CD4-positive, alpha-beta T cell treated with Interferon alpha-2 for 1 hour (primary cell): ENCODE results near the gene SRSF10.

Source experiments
- DNase-seq, 2 donors: peaks; one replicate each; pipeline ENCODE4 v3.0.0-alpha.2; 2020 to 2022

SRSF10 gene

DNA sequence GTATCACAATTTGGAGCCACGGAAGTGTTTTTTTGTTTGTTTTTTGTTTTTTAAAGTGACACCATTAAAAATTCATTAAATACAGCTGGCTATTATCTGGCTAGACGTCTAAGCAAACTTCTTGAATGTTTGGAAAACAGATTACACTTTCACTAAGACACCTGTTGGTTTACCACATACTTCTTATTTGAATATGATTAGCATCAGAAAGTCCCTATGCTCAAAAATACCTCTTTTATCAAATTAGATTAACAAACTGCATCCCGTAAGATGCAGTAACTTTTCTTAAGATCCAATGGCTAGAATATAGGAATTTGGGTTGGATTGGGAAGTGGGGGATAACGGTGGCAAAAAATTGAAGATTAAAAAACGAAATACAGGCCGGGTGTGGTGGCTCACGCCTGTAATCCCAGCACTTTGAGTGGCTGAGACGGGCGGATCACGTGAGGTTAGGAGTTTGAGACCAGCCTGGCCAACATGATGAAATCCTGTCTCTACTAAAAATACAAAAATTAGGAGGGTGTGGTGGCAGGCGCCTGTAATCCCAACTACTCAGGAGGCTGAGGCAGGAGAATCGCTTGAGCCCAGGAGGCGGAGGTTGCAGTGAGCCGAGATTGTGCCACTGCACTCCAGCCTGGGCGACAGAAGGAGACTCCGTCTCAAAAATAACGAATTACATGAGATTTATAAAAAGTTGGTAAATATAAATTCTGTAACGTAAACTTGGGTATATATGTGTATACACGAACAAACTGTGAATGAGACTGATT, 21.9 kb downstream of the SRSF10 start:
- DNase-seq, result peak; percentile 18 to 33

- no peak for DNase-seq
Observed at GRCh38 chr1:23957096-23957495, 23.0 kb downstream of the SRSF10 start.

DNA sequence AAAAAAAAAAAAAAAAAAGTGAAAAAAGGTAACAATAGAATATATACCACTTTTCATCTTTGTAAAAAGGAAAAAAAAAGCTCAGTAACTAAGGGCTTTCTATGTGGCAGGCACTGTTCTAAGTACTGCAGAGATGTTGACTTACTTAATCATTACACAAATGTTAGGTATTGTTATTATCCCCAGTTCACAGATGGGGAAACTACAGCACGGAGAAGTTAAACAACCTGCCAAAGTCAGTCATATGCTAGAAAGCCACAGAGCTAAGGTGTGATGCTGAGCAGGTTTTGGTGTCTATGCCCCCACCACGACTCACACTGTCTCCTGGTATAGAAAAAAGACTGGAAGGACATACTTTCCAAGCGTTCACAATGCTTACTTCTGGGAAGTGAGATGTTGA, 27.1 kb downstream of the SRSF10 start:
- no peak for DNase-seq

GRCh38 chr1:23947366-23947765, 32.8 kb downstream of the SRSF10 start:
- no peak for DNase-seq

- DNase-seq, result no peak
Observed at GRCh38 chr1:23936481-23937176, 43.5 kb downstream of the SRSF10 start.

- DNase-seq, result no peak
Observed at GRCh38 chr1:23931491-23931880, 48.6 kb downstream of the SRSF10 start.

DNA sequence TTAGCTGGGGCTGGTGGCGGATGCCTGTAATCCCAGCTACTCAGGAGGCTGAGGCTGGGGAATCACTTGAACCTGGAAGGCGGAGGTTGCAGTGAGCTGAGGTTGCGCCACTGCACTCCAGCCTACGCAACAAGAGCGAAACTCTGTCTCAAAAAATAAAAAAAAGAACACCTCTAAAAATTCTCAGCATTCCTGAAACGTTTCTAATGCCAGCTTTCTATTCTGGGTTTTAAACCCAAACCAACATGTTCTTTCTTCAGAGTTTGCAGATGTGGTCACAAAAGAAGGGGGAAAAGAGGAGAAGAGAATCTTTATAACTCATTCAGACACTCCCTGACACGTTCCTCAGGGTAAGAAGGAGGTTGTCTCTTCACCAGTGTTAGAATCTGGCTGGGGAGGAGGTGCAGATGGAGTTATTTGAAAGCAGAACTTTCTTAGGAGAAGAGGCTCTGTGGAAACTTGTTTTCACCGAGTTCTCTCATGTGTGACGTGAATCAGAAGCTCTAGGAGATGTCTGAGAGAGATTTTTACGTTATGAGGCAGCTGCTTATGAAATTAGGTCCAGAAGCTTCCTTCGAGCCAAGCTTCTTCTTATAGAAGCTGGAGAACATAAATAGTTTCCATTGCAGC, 49.2 kb downstream of the SRSF10 start:
- DNase-seq, result no peak

DNA sequence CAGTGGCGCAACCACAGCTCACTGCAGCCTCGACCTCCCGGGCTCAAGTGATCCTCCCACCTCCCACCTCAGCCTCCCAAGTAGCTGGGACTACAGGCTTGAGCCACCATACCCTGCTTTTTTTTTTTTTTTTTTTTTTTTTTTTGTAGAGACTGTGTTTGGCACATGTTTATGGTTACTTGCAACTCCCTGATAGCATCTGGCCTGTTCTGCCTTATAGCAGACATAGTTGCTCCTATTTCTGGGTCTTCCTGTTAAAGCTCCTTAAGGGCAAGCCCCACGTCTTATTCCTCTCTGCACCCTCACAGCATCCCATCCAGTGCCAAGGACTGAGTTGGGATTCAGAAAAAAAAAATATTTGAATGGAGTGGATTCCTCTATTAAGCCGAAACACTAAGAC, 49.9 kb downstream of the SRSF10 start:
- no peak for DNase-seq

GRCh38 chr1:23928789-23929188, 51.3 kb downstream of the SRSF10 start:
- no peak for DNase-seq

DNA sequence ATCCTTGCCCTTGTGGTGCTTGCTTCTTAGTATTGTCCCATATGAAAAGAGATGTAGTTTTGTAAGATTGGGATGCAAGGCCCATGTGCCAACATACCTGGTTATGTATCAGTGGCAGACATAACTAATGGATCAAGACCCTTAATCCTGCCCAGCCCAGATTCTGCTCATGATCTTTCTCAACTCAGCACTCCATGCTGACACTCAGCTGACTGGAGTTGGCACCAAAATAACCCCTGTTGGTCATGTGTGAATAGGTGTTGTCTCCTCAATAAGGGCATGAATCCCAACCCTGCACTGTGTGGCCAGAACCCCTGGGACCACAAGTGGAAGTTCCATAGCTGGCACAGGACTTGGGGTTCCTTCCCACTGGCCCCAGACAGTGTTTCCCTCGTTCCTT, 53.0 kb downstream of the SRSF10 start:
- DNase-seq, result no peak

DNA sequence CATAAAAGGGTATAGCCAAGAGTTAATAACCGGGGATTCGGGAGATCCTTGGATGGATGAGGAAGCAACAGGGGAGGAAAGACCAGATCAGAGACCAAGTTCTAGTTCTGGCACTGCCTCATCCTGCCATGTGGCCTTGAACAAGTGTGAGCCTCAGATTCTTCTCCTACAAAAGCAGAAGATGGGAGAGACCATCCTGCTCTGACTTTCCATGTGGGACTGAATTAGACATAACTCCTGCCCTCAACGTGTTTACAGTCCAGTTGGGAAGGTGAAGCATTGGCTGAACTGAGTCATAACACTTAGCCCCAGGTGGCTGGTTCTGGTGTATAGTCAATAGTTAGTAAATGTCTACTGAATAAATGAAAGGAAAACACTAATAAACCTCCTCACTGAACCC, 54.8 kb downstream of the SRSF10 start:
- no peak for DNase-seq

GRCh38 chr1:23924601-23925000, 55.5 kb downstream of the SRSF10 start:
- DNase-seq, result no peak

DNA sequence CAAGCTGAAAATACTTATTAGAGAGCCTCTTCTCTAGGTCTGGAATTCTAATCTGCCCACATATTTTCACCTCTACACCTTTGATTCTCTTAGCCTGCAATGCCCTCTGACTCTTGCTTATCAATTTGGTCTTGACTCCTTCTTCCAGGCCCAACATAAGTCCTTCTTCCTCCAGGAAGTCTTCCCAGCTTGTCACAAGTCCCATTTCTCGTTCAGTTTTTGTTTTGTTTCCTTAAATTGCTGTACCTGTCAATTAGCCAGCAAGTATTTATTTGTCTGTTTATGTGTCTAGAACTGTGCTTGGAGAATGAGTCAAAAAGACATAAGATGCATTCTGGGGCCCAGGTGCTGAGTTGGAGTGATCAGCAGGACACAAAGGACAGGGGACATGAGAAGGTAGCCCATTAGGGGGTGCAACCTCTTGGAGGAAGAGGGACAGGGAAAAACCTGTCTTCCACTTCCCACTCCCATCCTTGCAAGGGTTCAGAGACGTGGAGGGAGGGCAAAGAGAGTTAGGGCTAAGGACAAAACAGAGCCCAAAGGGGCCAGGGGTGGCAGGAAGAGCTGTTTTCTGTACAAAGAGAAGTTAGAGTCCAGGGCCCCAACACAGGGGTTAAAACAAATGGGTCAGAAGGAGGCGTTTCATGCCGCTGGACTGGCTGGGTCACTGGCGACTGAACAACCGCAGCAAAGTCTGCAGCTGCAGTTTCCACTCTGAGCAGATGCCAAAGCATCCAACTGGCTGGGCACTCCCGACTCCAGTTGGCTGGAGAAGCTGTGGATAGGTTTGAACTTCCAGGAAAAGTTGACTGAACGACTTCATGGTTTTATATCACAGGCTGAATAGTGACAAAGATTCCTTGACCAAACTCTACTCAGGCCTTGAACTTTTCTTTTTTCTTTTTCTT, 56.3 kb downstream of the SRSF10 start:
- DNase-seq, result no peak

GRCh38 chr1:23922321-23922943, 57.7 kb downstream of the SRSF10 start:
- no peak for DNase-seq

- peak; percentile 71 to 78 for DNase-seq
Observed at GRCh38 chr1:23916209-23917131, 63.7 kb downstream of the SRSF10 start.

DNA sequence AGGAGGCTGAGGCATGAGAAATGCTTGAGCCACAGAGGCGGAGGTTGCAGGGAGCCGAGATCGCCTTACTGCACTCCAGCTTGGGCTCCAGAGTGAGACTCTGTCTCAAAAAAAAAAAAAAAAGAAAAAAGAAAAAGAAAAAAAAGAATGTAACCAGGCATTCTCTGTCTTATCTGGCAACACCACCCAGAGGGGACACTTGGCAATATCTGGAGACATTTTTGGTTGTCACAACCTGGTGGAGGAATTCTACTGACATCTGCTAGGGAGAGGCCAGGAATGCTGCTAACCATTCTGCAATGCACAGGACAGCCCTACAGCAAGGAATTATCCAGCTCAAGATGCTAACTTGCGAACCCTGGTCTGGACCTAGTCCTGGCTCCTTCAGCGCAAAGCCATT, 64.7 kb downstream of the SRSF10 start:
- DNase-seq, result no peak

GRCh38 chr1:23914921-23915320, 65.2 kb downstream of the SRSF10 start:
- DNase-seq, result no peak
